ENCODE measurements around the gene REC8.

The REC8 gene, protein sequence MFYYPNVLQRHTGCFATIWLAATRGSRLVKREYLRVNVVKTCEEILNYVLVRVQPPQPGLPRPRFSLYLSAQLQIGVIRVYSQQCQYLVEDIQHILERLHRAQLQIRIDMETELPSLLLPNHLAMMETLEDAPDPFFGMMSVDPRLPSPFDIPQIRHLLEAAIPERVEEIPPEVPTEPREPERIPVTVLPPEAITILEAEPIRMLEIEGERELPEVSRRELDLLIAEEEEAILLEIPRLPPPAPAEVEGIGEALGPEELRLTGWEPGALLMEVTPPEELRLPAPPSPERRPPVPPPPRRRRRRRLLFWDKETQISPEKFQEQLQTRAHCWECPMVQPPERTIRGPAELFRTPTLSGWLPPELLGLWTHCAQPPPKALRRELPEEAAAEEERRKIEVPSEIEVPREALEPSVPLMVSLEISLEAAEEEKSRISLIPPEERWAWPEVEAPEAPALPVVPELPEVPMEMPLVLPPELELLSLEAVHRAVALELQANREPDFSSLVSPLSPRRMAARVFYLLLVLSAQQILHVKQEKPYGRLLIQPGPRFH

DNA sequence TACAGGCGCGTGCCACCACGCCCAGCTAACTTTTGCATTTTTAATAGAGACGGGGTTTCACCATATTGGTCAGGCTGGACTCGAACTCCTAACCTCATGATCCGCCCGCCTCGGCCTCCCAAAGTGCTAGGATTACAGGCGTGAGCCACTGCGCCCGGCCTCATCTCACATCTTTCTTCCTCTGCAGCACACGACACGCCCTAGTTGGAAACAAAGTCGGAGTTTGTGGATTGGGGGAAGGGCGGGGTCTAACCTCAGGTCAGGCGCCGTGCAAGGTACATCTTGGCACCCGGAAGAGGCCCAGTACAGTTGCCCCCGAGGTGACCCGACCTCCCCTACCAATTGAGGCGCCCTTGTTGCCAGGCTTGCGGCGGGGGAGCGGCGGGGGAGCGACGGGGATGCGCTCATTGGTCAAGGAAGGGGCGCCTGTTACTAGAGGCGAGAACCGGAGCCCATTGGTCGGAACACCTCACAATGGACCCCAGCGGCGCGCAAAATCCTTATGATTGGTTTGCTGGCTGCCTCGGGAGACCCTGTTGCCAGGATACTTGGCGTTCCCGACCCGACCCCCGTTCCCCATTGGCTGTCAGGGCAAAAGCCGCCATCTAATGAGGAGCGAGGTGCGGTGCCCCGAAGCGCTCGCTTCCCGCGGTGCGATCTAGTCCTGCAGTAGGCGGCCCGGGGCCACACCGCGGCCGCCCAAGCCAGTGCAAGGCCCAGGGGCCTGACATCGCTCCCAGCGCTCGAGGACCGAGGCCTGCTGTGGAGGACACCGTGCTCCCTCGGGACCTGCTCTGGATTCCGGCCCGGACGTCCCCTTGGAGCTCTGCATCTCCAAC lies at the start of gene REC8:
Gene REC8 (plus strand): TSS at position 659 of the 839 bp plus-strand sequence. CDS start 473 bp downstream, outside the sequence.
- in situ Hi-C loops (cut with MboI; ENCODE audit: low sequenced_read_pairs), result no loop called here

DNA sequence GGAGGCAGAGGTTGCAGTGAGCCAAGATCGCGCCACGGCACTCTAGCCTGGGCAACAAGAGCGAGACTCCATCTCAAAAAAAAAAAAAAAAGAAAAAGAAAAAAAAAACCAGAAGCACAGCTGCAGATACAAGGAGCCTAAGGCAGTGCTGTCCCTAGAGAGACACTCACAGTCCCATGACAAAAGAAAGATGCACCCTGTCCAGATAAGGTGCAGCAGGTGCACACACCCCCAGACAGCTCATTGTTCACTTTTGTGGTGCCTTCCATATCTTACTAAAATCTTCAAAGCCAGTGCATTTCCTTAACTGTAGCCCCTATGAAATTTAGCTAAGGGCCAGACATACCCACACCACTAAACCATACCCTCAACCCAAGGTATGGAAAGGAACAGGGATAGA lies 49.5 kb upstream of the REC8 start:
- in situ Hi-C loops (cut with MboI; ENCODE audit: low sequenced_read_pairs), result no loop called here

DNA sequence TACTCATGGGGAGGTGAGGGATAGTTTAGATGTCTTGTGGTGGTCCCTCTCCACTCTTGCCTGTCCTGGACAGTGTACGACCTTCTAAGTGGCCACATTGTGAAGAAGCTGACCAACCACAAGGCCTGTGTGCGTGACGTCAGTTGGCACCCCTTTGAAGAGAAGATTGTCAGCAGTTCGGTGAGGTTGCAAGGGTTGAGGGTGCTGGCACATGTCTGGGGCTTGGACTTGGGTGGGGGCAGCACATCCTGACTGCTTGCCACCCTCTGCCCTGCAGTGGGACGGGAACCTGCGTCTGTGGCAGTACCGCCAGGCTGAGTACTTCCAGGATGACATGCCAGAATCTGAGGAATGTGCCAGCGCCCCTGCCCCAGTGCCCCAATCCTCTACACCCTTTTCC lies 49.0 kb upstream of the REC8 start:
- in situ Hi-C loops (cut with MboI; ENCODE audit: low sequenced_read_pairs), result no loop called here

DNA sequence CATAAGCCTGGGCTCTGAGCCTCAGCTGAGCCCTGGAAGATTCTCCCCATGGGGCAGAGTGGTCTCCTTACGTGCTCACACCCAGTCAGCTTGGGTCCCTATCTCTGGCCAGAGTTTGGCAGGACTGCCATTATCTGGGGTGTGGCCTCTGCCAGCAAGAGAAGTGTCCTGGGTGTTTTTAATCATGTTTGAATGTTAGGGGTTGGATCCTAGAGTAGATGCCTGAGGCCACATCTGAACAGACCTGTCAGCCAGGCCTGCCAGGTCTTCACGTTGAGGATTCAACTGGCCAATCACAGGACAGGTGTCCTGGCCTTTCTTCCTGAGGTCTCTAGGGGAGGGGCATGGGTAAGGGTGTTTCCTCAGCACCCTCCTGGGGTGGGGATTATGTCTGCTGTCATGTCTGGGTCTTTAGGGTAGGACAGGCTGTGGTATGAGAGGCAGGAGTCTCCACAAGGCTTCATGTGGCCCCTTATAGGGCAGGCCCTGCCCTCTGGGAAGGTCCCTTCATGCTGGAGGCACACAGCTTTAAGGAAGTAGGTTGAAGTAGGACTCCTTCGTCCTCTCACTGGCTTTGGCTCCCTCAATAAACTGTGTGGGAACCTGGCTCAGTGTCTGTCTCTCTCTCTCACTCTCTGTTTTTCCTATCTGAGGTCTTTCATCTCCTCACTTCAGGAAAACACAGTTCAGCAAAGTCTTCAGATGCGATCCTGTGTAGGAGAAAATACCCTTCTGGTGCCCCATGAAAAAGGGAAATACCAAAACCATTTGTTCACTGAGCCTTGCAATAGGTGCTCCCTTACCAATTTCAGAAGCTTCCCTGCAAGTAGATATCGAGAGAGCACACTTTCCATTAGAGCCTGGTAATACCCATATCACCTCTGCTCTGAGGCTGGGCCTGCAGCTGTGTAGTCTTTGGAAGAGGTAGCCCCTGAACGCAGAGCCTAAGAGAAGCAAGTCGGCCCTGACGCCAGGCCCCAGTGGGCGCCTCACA lies 48.2 kb upstream of the REC8 start:
- in situ Hi-C loops (cut with MboI; ENCODE audit: low sequenced_read_pairs), result no loop called here

DNA sequence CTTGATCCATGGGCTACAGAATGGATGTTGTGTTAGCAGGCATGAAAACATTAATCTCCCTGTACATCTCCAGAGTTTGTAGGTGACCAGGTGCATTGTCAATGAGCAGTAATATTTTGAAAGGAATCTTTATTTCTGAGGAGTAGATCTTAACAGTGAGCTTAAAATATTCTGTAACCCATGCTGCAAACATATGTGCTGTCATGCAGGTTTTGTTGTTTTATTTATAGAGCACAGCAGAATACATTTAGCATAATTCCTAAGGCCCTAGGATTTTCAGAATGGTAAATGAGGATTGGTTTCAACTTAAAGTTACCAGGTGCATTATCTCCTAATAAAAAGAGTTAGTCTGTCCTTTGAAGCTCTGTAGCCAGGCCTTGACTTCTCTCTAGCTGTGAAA lies 44.9 kb upstream of the REC8 start:
- in situ Hi-C loops (cut with MboI; ENCODE audit: low sequenced_read_pairs), result no loop called here

DNA sequence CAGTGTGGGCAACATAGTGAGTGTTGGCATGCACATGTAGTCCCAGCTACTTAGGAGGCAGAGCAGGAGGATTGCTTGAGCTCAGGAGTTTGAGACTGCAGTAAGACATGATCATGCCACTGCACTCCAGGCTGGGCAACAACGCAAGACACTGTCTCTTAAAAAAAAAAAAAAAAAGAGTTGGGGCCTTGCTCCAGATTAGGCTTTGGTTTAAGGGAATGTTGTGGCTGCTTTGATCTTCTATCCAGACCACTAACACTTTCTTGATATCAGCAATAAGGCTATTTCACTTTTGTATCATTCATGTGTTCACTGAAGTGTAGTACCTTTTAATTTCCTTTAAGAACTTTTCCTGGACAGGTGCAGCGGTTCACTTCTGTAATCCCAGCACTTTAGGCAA lies 44.2 kb upstream of the REC8 start:
- in situ Hi-C loops (cut with MboI; ENCODE audit: low sequenced_read_pairs), result no loop called here

DNA sequence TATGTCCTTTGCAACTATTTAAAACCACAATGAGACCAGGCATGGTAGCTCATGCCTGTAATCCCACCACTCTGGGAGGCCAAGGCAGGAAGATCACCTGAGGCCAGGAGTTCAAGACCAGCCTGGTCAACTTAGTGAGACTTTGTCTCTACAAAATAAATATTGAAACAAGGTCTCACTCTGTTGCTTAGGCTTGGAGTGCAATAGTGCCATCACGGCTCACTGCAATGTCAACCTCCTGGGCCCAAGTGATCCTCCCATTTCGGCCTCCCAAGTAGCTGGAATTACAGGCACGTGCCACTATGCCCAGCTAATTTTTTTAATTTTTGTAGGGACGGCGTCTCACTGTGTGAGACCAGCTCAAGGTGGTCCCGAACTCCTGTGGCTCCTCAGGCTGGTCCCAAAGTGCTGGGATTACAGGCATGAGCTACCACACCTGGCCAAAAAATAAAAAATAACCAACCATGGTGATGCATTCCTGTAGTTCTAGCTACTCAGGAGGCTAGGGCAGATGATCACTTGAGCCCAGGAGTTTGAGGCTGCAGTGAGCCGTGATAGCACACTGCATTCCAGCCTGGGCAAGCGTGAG lies 42.4 kb upstream of the REC8 start:
- in situ Hi-C loops (cut with MboI; ENCODE audit: low sequenced_read_pairs), result no loop called here

DNA sequence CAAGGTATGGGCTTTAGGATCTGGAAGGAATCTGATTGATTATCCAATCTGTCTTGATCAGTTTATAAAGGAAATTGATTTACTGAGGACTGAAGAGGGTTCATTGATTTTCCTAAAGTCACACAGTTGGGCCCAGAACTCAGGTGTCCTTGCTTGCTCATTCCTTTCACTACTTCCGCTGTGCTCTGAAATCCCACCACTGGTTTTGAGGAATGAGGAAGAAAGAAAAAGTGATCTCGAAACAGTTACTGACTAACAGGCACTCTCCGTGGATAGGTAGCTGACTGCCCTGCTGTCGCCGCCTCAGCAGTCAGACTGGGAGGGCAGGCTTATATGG lies 41.5 kb upstream of the REC8 start, which contains the start of gene FITM1:
Gene FITM1 (plus strand): TSS at position 280 of the 337 bp plus-strand sequence. CDS start 905 bp downstream, outside the sequence.
- in situ Hi-C loops (cut with MboI; ENCODE audit: low sequenced_read_pairs), result no loop called here

DNA sequence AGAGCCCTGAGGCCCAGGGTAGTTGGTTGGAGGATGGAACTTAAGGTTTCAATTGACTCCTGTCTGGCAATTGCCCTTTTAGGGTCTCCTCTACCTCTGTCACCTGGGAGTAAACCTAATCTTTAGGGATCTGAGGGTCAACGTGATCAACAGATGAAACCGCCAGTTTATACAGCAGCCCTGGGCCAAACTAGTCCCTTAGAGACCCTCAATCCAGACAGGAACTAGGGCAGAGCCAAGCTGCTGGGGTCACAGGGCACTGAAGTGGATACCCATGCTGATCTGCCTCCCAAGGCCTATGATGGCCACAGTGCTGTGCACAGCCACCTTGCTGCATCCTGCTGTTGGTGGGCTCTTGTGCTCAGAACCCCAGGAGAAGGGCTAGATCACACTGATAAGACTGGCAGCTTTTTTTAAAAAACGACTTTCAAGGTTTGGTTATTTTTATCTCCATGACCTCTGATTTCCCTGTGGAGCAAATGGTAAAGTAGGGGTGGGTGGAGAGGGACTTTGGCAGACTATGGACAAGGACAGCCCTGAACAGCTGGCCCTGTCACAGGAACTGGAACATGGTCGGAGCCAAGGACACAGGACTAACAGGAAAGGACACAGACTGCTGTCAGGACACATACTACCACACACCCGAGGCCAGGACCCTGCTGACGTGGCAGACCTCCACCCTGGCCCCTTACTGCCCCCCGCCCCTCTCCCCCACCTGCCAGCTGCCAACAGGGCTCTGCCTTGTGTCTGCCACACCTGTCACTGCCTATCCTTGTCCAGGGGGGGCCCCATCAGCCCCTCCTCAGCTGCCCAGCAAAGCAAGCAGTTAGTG lies 40.9 kb upstream of the REC8 start:
- in situ Hi-C loops (cut with MboI; ENCODE audit: low sequenced_read_pairs), result no loop called here

DNA sequence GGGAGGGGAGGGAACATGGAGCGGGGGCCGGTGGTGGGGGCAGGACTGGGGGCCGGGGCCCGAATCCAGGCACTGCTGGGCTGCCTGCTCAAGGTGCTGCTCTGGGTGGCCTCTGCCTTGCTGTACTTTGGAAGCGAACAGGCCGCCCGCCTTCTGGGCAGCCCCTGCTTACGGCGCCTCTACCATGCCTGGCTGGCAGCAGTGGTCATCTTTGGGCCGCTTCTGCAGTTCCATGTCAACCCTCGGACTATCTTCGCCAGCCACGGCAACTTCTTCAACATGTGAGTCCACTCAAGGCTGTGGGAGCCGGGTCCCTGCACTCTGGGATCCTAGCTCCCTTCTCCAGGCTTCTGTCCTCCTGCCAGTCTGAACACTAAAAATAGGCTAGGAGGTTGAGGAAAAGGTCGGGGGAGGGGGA lies 40.3 kb upstream of the REC8 start:
- in situ Hi-C loops (cut with MboI; ENCODE audit: low sequenced_read_pairs), result no loop called here

DNA sequence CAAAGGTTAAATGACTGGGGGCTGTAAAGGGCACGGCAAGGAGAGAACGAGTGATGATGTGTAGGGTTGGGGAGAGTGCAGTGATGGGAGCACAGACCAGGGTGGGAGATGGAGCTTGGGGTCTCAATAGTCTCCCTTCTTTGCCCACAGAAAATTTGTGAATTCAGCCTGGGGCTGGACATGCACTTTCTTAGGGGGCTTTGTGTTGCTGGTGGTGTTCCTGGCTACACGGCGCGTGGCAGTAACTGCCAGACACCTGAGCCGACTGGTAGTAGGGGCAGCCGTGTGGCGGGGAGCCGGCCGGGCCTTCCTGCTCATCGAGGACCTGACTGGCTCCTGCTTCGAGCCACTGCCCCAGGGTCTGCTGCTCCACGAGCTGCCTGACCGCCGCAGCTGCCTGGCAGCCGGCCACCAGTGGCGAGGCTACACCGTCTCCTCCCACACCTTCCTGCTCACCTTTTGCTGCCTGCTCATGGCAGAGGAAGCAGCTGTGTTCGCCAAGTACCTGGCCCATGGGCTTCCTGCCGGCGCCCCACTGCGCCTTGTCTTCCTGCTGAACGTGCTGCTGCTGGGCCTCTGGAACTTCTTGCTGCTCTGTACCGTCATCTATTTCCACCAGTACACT lies 39.7 kb upstream of the REC8 start:
- in situ Hi-C loops (cut with MboI; ENCODE audit: low sequenced_read_pairs), result no loop called here

DNA sequence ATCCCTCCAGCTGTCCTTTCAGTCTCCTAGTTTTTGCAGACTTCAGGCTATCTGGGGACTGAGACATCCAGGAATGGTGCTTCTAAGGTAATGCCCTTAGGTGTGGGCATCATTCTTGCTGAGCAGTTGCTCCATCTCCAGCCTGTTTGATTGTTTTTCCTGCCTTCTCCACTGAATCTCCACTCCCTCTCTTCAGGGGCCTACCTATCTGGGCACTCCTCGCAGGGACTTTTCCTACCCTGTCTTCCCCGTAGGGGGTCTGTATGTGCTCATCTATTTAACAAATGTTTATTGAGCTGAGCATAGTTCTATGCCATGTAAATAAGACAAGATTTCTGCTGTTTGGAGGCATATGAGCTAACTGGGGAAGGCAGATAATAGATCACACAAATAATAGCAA lies 38.9 kb upstream of the REC8 start:
- in situ Hi-C loops (cut with MboI; ENCODE audit: low sequenced_read_pairs), result no loop called here

DNA sequence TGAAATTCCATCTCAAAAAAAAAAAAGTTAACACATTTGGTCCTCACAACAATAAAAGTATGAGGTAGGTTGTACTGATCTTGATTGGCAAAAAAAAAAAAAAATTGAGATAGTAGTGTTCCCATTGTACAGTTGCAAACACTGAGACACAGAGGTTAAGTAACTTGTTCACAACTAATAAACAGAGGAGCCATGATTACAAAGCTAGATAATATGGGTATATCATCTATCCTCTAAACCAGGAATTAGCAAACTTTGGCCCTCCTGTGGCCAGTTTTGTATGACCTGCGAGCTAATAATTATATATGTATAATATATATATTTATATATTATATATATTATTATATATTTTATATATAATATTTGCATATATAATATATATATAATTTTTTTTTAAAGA lies 38.1 kb upstream of the REC8 start:
- in situ Hi-C loops (cut with MboI; ENCODE audit: low sequenced_read_pairs), result no loop called here

DNA sequence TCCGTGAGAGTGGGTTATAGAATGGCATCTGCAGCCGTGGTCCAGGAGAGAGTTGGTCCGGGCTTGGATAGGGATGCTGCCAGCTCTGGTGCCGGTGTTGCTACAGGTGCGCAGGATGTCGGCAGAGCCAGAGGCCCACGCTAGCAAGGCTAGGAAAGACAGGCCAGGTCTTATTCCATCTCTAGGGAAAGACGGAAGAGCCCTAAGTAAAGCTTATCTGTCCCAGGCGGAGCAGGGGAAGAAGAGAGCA lies 36.4 kb upstream of the REC8 start:
- in situ Hi-C loops (cut with MboI; ENCODE audit: low sequenced_read_pairs), result no loop called here

DNA sequence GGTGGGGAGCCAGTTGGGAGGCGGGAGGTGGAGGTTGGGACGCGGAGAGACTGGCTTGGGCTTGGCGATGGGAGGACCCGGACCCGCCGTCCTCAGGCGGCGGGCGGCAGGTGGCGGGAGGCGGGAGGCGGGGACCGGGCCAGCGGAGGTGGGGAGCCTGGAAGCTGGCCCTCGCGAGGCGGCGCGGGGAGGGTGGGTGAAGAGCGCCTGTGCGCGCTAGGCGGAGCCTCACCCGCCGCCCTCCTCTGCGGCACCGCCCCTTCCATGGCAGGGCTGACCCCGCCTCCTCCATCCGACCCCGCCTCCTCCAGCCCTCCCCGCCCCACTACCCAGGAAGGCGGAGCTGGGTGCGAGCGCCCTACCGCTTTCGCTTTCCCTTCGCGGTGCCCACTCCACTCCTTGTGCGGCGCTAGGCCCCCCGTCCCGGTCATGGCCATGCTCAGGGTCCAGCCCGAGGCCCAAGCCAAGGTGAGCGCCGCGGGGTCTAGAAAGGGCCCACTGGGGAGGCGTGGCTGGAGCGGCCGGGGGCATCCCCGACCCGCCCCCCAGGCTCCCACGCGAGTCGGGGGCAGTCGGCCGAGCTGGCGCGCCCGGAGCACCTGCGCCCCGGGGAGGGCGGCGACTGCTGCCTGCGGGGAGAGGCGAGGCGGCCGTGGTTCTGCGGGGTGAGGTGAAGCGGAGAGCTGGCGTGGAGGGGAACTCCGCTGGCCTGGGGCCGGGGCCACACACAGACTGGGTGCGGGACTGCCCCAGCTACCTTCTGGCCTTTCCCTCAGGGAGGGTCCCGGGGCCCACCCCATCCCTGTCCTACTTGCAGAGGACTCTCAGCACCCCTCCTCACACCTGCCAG lies 35.8 kb upstream of the REC8 start, which contains the start of gene PSME1:
Gene PSME1 (plus strand): TSS at position 361 of the 850 bp plus-strand sequence. CDS start 69 bp downstream, at position 430.
- in situ Hi-C loops (cut with MboI; ENCODE audit: low sequenced_read_pairs), result no loop called here

DNA sequence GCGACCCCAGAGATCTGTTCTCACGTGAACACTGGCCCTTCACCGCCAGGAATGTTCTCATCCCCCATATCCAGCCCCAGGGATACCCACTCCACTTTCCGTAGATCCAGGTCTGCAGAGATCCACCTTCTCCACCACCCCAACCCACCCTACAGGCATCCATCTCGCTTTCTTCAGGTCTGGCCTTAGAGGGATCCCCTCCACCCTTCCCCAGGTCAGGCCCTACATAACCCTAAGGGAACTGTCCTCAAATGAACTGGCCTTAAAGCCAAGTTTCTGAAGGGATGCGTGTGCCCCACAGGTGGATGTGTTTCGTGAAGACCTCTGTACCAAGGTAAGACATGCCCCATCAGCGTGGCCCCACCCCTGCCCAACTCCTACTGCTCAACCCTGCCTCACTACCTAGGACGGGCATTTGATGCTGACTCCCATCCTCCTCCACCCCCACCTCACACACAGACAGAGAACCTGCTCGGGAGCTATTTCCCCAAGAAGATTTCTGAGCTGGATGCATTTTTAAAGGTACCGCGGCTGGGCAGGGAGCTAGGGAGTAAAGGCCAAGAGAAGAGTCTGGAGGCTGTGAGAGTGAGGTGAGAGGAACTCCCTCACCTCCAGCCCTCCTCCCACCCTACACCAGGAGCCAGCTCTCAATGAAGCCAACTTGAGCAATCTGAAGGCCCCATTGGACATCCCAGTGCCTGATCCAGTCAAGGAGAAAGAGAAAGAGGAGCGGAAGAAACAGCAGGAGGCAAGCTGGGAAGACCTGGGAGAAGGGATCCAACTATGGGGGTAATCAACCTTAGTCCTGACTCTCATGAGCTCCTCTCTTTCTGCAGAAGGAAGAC lies 35.0 kb upstream of the REC8 start:
- in situ Hi-C loops (cut with MboI; ENCODE audit: low sequenced_read_pairs), result no loop called here
